K562 (cell line): ENCODE data around the gene SERPINE1. TPM values are rescaled to one million over a fixed set of nuclear protein-coding genes. Genes with fewer than 3 reads are reported as not detected.

Experiments
- ADNP ChIP-seq: fragments of 200-800 bp; sonication (Bioruptor generic); IDR thresholded peaks from 2 replicates; pipeline ENCODE4 v1.6.1; 2016; ENCODE audit warnings: missing genetic modification characterization, missing compliant biosample characterization
- BRF2 ChIP-seq: IDR thresholded peaks from 3 replicates; pipeline ENCODE4 v1.6.1; 2011; ENCODE audit warnings: borderline replicate concordance, mild to moderate bottlenecking; ENCODE audit not compliant: insufficient read length, insufficient read depth
- CBX1 ChIP-seq: sonication (generic); IDR thresholded peaks from 2 replicates; pipeline ENCODE4 v1.6.1; 2016; ENCODE audit warnings: antibody characterized with exemption, low read depth, mild to moderate bottlenecking
- KAT8 ChIP-seq: fragments of 450-650 bp; IDR thresholded peaks from 2 replicates; pipeline ENCODE4 v1.6.1; 2016; ENCODE audit warnings: low read depth, mild to moderate bottlenecking
- MAX ChIP-seq: sonication (generic); formaldehyde crosslinking; IDR thresholded peaks from 2 replicates; pipeline ENCODE4 v1.9.0; 2022; ENCODE audit warnings: mild to moderate bottlenecking, missing genetic modification reagents
- NEUROD1 ChIP-seq: fragments of 150-350 bp; IDR thresholded peaks from 2 replicates; pipeline ENCODE4 v1.6.1; 2014; ENCODE audit warnings: borderline replicate concordance, low read length, low read depth; ENCODE audit not compliant: partially characterized antibody
- PHF21A ChIP-seq: fragments of 450-650 bp; IDR thresholded peaks from 2 replicates; pipeline ENCODE4 v1.6.1; 2017; ENCODE audit warnings: low read depth, borderline replicate concordance
- RCOR1 ChIP-seq, 2 experiments: IDR thresholded peaks; 2 replicates each; pipeline ENCODE4 v1.6.1; 2012; ENCODE audit warnings: low read depth in 2 of 2, low read length in 2 of 2, borderline replicate concordance in 1 of 2, improper control_type of control experiment in 1 of 2
- TEAD1 ChIP-seq, 2 experiments: fragments of 450-650 bp in 1 of 2; sonication (generic) in 1 of 2; formaldehyde crosslinking; IDR thresholded peaks; 2 replicates each; pipeline versions ENCODE4 v1.4.0 to v1.8.0; 2020 to 2022; ENCODE audit warnings: mild to moderate bottlenecking in 2 of 2, missing genetic modification reagents in 1 of 2
- ZBTB2 ChIP-seq: fragments of 450-650 bp; IDR thresholded peaks from 2 replicates; pipeline ENCODE4 v1.6.1; 2016; ENCODE audit warnings: antibody characterized with exemption
- ZNF134 ChIP-seq: fragments of 250-450 bp; sonication (Bioruptor Pico); conservative IDR thresholded peaks from 2 replicates; pipeline ENCODE4 v1.4.0; 2020
- ZNF740 ChIP-seq, 3 experiments: fragments of 200-800 bp in 1 of 3; sonication (Bioruptor generic) in 1 of 3; sonication (generic) in 1 of 3; formaldehyde crosslinking in 1 of 3; IDR thresholded peaks; 2 replicates each; pipeline versions ENCODE4 v1.6.1 to v1.8.0; 2016 to 2022; ENCODE audit warnings: mild to moderate bottlenecking in 2 of 3, missing compliant biosample characterization in 2 of 3, missing genetic modification characterization in 2 of 3, missing genetic modification reagents in 1 of 3
- polyA plus RNA-seq, 8 experiments: library from polyadenylated mRNA; depleted of rRNA in 4 of 8; stranded (reverse) in 5 of 8; unstranded in 3 of 8; fragments of >200 nt; fragmentation: Nextera tagmentation in 2 of 8; fragmentation: Illumina TruSeq in 1 of 8; extraction: Ambion mirVana in 2 of 8; extraction: Trizol in 1 of 8; gene quantifications; 2 replicates each; pipeline versions ENCODE4 v1.2.1 to v1.2.3, GENCODE V29; 2011 to 2014; ENCODE audit warnings: inconsistent platforms in 1 of 8, missing spikeins in 1 of 8
- total RNA-seq, 7 experiments: library from RNA; depleted of rRNA in 6 of 7; stranded (reverse); fragments of >200 nt in 6 of 7; fragmentation: Illumina TruSeq in 2 of 7; extraction: Trizol in 2 of 7; gene quantifications; 2 replicates each; pipeline versions ENCODE4 v1.2.1 to v1.2.3, GENCODE V29; 2011 to 2021; ENCODE audit warnings: low replicate concordance in 1 of 7
- TF ChIP-seq, protein P1 (sequence below): fragments of 250-450 bp; sonication (Bioruptor Pico); IDR thresholded peaks from 2 replicates; pipeline ENCODE4 v1.4.0; 2020; ENCODE audit warnings: mild to moderate bottlenecking, moderate library complexity, borderline replicate concordance
- TF ChIP-seq, protein P2 (sequence below): fragments of 450-650 bp; IDR thresholded peaks from 2 replicates; pipeline ENCODE4 v1.6.1; 2018; ENCODE audit warnings: mild to moderate bottlenecking, low read depth; ENCODE audit not compliant: partially characterized antibody

The SERPINE1 gene
- total and polyA plus RNA-seq, 9 of the 15 experiments (the other 6 are each of a cell fraction or from before 2014, with no cell fraction given), result 0.22 to 4.8 (median 0.91) TPM

DNA sequence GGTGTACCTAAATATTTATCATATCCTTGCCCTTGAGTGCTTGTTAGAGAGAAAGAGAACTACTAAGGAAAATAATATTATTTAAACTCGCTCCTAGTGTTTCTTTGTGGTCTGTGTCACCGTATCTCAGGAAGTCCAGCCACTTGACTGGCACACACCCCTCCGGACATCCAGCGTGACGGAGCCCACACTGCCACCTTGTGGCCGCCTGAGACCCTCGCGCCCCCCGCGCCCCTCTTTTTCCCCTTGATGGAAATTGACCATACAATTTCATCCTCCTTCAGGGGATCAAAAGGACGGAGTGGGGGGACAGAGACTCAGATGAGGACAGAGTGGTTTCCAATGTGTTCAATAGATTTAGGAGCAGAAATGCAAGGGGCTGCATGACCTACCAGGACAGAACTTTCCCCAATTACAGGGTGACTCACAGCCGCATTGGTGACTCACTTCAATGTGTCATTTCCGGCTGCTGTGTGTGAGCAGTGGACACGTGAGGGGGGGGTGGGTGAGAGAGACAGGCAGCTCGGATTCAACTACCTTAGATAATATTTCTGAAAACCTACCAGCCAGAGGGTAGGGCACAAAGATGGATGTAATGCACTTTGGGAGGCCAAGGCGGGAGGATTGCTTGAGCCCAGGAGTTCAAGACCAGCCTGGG, 11.4 kb downstream of the SERPINE1 start (continued):
- TF ChIP-seq ZBTB2 (peak; percentile 90), KAT8 (no peak), NEUROD1 (peak; percentile 89), MAX (peak; percentile 57), CBX1 (no peak; the same call in 1 of the 2 replicates), ZNF740 (CRISPR knock-in tag; IDR thresholded peaks at IDR 0.05) (peak; percentile 96), ZNF740 (tag; IDR thresholded peaks at IDR 0.05) (peak in 1 of 2 experiments; percentile 87; a peak in 2 of 4 replicates), TEAD1 (CRISPR knock-in tag; IDR thresholded peaks at IDR 0.05) (peak; percentile 14 to 62; a peak in 1 of 4 replicates), RCOR1 (IDR thresholded peaks at IDR 0.05; ENCODE audit: borderline replicate concordance in 1 of 2, low read depth in 2 of 2, low read length in 2 of 2) (peak; percentile 26 to 83; a peak in 3 of 4 replicates), BRF2 (no peak), PHF21A (no peak), ADNP (tag) (peak; percentile 70; the same call in 1 of the 2 replicates), ZNF134 (CRISPR knock-in tag) (no peak)
- TF ChIP-seq, protein P1, sequence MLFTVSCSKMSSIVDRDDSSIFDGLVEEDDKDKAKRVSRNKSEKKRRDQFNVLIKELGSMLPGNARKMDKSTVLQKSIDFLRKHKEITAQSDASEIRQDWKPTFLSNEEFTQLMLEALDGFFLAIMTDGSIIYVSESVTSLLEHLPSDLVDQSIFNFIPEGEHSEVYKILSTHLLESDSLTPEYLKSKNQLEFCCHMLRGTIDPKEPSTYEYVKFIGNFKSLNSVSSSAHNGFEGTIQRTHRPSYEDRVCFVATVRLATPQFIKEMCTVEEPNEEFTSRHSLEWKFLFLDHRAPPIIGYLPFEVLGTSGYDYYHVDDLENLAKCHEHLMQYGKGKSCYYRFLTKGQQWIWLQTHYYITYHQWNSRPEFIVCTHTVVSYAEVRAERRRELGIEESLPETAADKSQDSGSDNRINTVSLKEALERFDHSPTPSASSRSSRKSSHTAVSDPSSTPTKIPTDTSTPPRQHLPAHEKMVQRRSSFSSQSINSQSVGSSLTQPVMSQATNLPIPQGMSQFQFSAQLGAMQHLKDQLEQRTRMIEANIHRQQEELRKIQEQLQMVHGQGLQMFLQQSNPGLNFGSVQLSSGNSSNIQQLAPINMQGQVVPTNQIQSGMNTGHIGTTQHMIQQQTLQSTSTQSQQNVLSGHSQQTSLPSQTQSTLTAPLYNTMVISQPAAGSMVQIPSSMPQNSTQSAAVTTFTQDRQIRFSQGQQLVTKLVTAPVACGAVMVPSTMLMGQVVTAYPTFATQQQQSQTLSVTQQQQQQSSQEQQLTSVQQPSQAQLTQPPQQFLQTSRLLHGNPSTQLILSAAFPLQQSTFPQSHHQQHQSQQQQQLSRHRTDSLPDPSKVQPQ (CRISPR knock-in tag), result 0 out of 2 replicates have a peak, but pooled peaks have one; percentile 80
- TF ChIP-seq, protein P2, sequence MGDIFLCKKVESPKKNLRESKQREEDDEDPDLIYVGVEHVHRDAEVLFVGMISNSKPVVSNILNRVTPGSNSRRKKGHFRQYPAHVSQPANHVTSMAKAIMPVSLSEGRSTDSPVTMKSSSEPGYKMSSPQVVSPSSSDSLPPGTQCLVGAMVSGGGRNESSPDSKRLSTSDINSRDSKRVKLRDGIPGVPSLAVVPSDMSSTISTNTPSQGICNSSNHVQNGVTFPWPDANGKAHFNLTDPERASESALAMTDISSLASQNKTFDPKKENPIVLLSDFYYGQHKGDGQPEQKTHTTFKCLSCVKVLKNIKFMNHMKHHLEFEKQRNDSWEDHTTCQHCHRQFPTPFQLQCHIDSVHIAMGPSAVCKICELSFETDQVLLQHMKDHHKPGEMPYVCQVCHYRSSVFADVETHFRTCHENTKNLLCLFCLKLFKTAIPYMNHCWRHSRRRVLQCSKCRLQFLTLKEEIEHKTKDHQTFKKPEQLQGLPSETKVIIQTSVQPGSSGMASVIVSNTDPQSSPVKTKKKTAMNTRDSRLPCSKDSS, result no peak
